Hindlimb muscle (tissue), 1 donor: Measurements from ENCODE around the gene CASP1. TPM values are rescaled to one million over a fixed set of nuclear protein-coding genes. Genes with fewer than 3 reads are reported as not detected.
"Not testable (repeated sequence)": the region's sequence is repeated elsewhere in the genome, so short reads cannot be mapped to it uniquely, and the experiment has no call there.

Experiments
- DNase-seq: peaks from one replicate; pipeline ENCODE4 v3.0.0-alpha.2; 2013
- polyA plus RNA-seq: library from polyadenylated mRNA; unstranded; fragments of 120-200 nt; gene quantifications from one replicate; pipeline ENCODE4 v1.2.1, GENCODE V29; 2013; ENCODE audit not compliant: insufficient read length

Gene CASP1
- polyA plus RNA-seq = 9.4 TPM

GRCh38 chr11:105034813-105035620, at the start of gene CASP1:
TSS of gene CASP1 (minus strand) at chr11:105035144. CDS start at chr11:105035113, 31 bp downstream.
- peak; percentile 70 for DNase-seq

DNA sequence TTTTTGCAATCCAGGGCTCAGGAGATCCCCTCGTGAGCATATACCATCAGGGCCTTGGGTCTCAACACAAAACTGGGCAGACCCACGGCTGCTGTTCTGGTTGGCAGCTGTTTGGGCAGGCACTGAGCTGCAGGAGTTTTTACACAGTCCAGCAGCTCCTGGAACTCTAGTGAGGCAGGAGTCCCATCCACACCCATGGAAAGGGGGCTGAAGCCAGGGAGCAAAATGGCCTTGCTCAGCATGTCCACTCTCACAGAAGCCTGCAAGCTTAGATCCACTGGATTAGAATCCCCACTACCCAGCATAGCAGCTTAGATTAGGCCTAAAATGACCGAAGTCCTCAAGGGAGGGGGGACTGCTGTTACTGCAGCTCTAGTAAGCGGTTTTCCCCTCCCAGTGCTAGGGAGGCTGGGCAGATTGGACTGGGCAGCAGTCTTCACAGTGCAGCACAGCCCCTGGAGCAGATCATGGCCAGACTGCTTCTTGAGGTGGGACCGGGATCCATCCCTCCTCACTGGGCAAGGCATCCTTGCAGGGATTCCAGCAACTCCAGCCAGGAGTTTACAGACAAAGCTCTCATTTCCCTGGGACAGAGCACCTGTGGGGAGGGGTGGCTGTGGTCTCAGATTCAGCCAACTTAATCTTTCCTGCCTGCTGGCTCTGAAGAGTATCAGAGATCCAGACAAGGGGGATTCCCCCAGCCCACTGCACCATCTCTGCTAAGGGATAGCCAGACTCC, 46.6 kb upstream of the CASP1 start:
- no peak for DNase-seq

DNA sequence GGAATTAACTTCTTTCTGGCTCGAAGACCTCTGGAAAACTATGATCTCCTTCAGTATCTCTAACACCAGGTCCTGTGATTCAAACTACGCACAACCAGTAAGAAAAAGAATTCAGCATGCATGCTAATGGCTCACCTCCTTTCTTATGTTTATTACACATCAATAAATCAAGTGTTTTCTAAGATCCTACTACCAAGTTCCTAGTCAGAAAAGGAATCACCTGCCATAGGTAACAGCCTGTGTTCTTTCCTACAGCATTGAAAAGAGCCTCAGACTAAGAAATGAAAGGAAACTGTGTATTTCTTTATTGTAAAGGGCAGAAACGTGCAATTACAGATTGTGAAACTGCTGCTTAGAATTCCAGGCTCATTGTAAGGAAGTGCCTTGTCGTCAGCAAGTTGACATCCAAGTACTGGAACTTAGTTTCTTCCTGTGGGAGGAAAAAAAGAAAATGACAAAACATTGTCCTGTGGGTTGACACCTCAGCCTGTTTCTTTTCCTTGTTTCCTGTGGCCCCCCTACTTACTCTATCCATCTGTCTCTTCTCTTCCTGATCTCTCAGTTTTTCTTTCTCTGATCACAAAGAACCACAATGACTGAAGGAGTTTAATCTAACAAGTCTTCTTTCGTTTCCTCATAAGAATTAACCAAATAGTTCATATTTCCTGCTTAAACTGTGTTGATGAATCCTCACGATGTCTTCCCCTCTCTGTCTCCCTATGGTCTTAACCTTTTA, 45.4 kb upstream of the CASP1 start:
- not testable (repeated sequence) for DNase-seq

DNA sequence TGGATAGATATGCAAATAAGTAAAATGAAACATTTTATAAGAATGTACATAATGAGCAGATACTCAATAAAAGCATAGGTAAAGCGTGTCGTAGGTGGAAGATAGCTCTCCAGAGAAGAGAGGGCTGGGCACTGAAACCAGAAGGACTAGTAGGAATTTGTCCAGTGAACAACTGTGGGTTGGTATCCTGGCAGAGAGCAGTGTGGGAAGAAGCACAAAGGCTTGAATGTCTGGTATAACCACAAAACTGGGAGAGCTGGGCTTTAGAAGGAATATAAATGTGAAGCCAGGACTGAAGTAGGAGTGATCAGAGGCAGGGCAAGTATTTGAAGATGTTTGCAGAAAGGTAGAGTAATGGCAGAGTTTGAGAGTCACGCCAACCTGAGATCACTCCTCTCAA, 43.3 kb upstream of the CASP1 start:
- DNase-seq = no peak

GRCh38 chr11:105077141-105077790, 42.3 kb upstream of the CASP1 start:
- not testable (repeated sequence) for DNase-seq

GRCh38 chr11:105074166-105074530, 39.2 kb upstream of the CASP1 start:
- DNase-seq = no peak

- no peak for DNase-seq
These were observed 38.7 kb upstream of the CASP1 start for GRCh38 chr11:105073456-105074165.

DNA sequence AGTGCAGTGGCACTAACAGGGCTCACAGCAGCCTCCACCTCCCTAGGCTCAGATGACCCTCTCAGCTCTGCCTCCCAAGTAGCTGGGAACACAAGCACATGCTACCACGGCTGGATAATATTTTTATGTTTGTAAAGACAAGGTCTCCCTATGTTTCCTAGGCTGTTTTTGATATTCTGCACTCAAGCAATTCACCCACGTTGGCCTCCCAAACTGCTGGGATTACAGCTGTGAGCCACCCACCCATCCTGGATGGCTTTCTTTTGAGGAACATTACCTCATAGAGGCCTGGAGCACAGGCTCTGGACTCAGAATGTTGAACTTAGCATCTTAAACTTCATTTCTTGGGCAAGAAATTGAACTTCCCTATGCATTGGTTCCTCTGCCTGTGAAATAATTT, 37.1 kb upstream of the CASP1 start:
- DNase-seq = not testable (repeated sequence)

- no peak for DNase-seq
These were observed 36.3 kb upstream of the CASP1 start for GRCh38 chr11:105071089-105071732.

GRCh38 chr11:105070306-105070705, 35.4 kb upstream of the CASP1 start:
- DNase-seq = no peak

DNA sequence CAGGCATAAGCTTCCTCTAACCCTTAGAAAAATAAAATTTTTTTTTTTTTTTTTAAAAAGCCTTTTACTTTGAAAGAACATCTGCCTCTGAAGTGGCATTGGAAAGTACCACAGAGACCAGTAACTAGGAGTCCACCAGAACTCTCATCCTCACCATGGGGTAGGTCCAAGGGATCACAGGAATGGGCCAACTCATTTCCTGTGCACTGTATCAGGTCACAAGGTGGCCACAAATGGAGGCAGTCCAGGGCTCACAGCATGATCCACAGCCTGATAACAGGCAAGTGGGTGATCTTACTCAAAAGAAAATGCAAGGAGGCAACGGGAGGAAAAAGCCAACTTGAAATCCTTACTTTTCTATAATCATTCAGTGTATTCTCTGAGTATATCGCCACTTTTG, 34.8 kb upstream of the CASP1 start:
- not testable (repeated sequence) for DNase-seq

DNA sequence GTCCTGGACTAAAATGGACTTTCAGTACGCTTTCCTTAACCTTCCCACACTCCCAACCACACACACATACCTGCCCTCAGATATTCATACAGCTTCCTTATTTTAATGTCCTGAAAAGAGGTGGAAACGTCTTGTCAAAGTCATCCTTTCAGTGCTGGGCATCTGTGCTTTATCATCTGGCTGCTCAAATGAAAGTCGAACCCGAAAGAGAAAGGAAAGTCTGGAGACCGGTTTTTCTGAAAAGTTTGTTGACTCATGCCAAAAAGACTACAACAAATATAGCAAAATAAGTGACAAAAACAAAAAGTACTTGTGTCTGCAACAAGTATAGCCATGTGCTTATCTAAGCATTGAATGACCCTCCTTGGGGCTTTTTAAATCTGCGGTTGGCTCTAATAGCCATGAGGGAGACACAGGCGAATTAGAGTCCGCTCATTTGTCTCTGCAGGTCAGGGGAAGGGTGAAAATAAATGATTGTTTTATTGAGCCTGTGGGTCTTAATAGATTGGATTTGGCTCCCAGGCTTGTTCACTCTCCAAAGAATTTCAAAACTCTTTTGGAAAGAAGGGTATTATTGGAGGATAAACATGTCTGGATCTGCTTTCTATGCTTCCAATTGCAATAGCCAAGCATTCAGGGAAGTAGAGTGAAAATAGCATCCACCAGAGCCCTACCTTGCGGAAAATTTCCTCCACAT, 28.4 kb upstream of the CASP1 start:
- not testable (repeated sequence) for DNase-seq

DNA sequence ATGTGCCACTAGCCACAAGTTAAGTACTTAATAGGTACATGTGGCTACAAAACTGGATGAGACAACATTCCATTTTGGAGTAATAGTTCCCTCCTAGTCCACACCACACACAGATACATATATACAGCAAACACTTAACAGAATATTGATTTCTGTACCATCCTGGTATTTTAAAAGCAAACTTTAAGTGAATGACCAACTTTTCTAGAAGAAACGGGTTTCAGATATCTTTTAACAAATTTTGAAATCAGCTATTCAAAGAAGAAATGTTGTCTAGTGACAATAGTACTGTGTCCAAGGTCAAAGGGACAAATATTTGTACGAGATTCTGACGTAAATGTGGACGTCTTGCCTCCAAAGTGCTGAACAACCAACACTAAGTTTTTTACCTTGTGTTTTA, 22.5 kb upstream of the CASP1 start:
- no peak for DNase-seq

- DNase-seq = no peak
These were observed 21.5 kb upstream of the CASP1 start for GRCh38 chr11:105056446-105056845.

DNA sequence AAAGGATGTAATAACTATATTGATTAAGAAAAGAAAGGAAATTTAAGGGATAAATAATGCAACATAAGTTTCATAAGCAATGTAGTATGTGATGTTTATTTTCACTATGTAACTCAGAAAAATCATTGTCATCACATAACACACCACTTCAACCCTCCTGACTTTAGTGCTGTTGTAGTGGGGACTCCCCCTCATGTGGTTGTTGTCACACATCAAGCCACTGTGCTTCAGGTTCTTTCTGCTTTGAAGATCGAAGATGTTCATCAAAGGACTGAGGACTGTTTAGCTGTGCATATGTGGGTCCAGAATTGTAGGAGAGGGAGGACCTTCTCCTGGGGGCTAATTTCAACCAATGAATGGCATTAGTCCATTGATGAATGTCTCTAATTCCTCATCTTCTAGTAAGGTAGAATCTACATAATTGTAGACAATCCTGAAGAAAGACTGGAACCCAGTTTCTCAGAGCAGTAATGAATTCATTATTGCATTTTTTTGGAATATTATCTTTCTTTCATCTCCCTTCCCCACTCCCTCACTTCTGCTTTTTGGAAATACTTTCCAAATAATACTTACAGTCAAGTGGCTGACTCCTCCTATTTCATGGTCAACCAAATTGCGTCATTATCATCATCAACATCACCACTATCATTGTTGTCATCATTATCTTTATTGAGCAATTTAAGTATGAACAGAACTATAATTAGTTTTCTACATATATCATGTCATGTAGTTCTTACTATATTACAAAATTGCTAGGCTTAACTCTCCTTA, 20.0 kb upstream of the CASP1 start:
- DNase-seq = no peak

GRCh38 chr11:105052487-105052886, 17.5 kb upstream of the CASP1 start:
- DNase-seq = no peak

DNA sequence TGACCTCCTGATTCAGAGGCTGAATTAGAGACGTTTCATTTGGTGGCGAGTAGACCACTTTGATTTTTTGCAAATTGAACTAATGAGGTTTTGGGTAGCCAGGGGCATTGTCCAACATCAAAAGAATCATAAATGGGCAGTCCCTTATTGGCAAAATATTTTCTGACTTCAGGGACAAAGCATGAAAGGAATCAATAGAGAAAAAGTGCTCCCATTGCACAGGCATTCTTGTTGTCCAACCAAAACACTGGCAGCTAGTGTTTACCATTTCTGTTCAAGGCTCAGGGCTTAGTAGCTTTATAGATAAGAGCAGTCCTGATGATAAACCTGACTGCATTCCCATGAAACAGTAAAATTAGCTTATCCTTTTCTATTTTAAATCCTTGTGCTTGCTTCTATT, 16.6 kb upstream of the CASP1 start:
- no peak for DNase-seq

DNA sequence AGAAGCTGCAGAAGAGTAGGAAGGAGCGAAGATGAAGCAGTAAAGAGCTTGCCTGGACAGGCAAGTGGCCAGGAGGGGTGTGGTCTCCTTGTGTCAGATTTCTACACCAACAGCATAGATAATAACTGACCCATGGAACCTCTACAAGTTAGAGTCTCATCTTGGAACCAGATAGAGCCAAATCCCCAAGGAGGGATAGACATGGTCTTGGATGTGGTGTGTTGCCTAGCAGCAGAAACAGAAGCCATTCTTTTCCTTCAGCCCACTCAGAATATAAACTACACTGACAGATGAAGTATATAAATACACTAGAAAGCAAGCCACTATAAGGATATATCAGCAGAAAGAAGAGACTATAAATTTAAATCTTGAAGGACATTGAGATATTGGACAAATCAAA, 14.5 kb upstream of the CASP1 start:
- DNase-seq = no peak

GRCh38 chr11:105046898-105047579, 12.1 kb upstream of the CASP1 start:
- DNase-seq = no peak
